Measurements from ENCODE around the gene TRDN. TPM values are rescaled to one million over a fixed set of nuclear protein-coding genes. Genes with fewer than 3 reads are reported as not detected.
"Not testable (repeated sequence)": the region's sequence is repeated elsewhere in the genome, so short reads cannot be mapped to it uniquely, and the experiment has no call there.

TRDN gene
- total and polyA plus RNA-seq, 2 donors, result 0.18 to 0.38 TPM

DNA sequence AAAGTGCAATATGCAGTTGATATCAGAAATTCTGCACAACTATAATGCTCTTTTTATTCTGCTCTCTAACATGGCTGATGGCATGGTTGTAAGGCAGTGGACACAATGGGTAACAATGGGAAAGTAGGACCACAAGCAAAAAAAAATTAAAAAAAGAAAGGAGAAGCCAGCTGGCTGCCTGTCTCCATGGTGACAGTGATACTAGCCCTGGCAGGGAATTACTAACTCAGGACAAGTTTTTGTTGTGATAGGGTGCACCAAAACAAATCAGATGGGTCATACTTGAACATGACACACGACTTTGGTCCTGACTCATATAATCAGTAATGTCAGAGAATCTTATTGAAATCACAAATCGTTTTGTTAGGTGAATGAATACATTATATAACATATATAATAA, 169.4 kb downstream of the TRDN start:
- Histone ChIP-seq H3K4me3 (ENCODE audit: low read length in 2 of 2) (no peak overlapping the region), H3K27me3 (ENCODE audit: control insufficient read depth in 2 of 2, insufficient read depth in 1 of 2, low read length in 1 of 2) (no peaks in the 10 kb centered on the region), H3K4me1 (ENCODE audit: control insufficient read depth in 2 of 2, insufficient read depth in 2 of 2, low read length in 2 of 2) (no peaks in the 10 kb centered on the region), H3K9me3 (ENCODE audit: control insufficient read depth in 2 of 2, insufficient read depth in 1 of 2, low read length in 1 of 2) (no peaks in the 10 kb centered on the region), H3K27ac (ENCODE audit: low read depth in 1 of 2, low read length in 1 of 2) (no peak overlapping the region), H3K36me3 (ENCODE audit: control insufficient read depth in 2 of 2, insufficient read depth in 2 of 2, low read length in 1 of 2) (no peaks in the 10 kb centered on the region)
- DNase-seq (ENCODE audit: low read depth in 6 of 9, low spot score in 9 of 9), result no peak
- WGBS, result 87% methylated on average over 2 of the region's 2 CpGs

DNA sequence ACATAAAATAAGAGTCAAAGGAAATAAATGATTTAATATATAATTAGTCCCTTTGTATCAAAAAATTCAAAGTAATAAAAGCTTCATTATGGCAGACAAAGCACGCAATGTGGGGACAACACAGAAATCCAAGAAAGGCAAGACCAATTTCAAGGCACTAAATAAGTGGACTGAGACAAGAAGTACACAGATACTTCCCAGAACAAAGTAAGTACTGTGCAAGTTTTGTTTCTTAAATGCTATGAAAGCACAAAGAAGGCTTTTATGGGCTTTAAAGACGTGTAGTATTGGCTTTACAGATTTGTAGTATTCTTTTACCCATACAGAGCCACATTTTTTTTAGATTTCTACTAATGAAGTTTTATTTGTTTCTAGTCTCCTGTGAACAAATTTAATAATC, 174.6 kb downstream of the TRDN start:
- 89% methylated on average over 2 of the region's 2 CpGs for WGBS
- DNase-seq (ENCODE audit: low read depth in 6 of 9, low spot score in 9 of 9), result no peak

DNA sequence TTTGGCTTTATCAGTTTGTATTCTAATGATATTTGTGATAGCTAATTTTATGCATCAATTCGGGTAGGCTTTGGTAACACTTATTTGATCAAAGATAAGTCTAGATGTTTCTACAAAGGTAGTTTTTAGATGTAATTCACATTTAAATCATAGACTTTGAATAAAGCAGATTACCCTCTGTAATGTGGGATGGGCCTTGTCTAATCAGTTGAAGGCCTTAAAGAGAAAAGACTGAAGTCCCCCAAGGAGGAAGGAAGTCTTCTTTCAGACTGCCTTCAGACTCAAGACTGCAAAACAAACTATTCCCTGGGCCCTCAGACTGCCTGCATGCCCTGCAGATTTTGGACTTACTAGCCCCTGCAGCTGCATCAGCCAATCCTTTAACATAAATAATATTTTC, 178.5 kb downstream of the TRDN start:
- H3K27me3 ChIP-seq (ENCODE audit: control insufficient read depth in 2 of 2, insufficient read depth in 1 of 2, low read length in 1 of 2), result no peaks in the 10 kb centered on the region
- no peaks in the 10 kb centered on the region for H3K36me3 ChIP-seq (ENCODE audit: control insufficient read depth in 2 of 2, insufficient read depth in 2 of 2, low read length in 1 of 2)
- DNase-seq (ENCODE audit: low read depth in 6 of 9, low spot score in 9 of 9), result no peak
- no peaks in the 10 kb centered on the region for H3K4me1 ChIP-seq (ENCODE audit: control insufficient read depth in 2 of 2, insufficient read depth in 2 of 2, low read length in 2 of 2)
- no peaks in the 10 kb centered on the region for H3K9me3 ChIP-seq (ENCODE audit: control insufficient read depth in 2 of 2, insufficient read depth in 1 of 2, low read length in 1 of 2)
- 96% methylated on average over 1 of the region's 1 CpG for WGBS
- no peak overlapping the region for H3K27ac ChIP-seq (ENCODE audit: low read depth in 1 of 2, low read length in 1 of 2)
- no peak overlapping the region for H3K4me3 ChIP-seq (ENCODE audit: low read length in 2 of 2)

More for the DNA sequence above, 174.6 kb downstream of the TRDN start:
- no peaks in the 10 kb centered on the region for H3K36me3 ChIP-seq (ENCODE audit: control insufficient read depth in 2 of 2, insufficient read depth in 2 of 2, low read length in 1 of 2)
- no peak overlapping the region for H3K27ac ChIP-seq (ENCODE audit: low read depth in 1 of 2, low read length in 1 of 2)
- no peak overlapping the region for H3K4me3 ChIP-seq (ENCODE audit: low read length in 2 of 2)
- no peaks in the 10 kb centered on the region for H3K4me1 ChIP-seq (ENCODE audit: control insufficient read depth in 2 of 2, insufficient read depth in 2 of 2, low read length in 2 of 2)
- no peaks in the 10 kb centered on the region for H3K9me3 ChIP-seq (ENCODE audit: control insufficient read depth in 2 of 2, insufficient read depth in 1 of 2, low read length in 1 of 2)
- no peaks in the 10 kb centered on the region for H3K27me3 ChIP-seq (ENCODE audit: control insufficient read depth in 2 of 2, insufficient read depth in 1 of 2, low read length in 1 of 2)

DNA sequence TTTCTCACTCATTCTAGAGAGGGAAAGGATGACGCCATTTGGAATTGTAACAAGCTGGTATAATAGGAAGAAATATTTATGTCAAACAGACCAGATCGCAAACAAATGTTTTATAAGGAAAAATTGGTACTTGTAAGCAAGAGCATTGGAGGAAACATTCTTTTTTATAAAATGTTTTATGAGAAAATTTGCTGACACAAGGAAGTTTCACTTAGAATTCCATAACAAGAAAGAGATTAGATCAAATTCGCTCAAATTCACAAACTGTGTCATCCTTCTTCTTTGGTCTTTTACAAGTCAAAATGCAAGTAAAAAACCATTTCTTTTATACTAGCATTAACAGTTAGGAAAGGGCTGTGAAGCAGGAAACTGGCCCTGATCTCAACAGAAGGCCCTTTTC, 179.9 kb downstream of the TRDN start:
- Histone ChIP-seq H3K4me3 (ENCODE audit: low read length in 2 of 2) (no peak overlapping the region), H3K9me3 (ENCODE audit: control insufficient read depth in 2 of 2, insufficient read depth in 1 of 2, low read length in 1 of 2) (no peaks in the 10 kb centered on the region), H3K27ac (ENCODE audit: low read depth in 1 of 2, low read length in 1 of 2) (no peak overlapping the region), H3K27me3 (ENCODE audit: control insufficient read depth in 2 of 2, insufficient read depth in 1 of 2, low read length in 1 of 2) (no peaks in the 10 kb centered on the region), H3K4me1 (ENCODE audit: control insufficient read depth in 2 of 2, insufficient read depth in 2 of 2, low read length in 2 of 2) (no peaks in the 10 kb centered on the region), H3K36me3 (ENCODE audit: control insufficient read depth in 2 of 2, insufficient read depth in 2 of 2, low read length in 1 of 2) (no peaks in the 10 kb centered on the region)
- DNase-seq (ENCODE audit: low read depth in 6 of 9, low spot score in 9 of 9), result no peak
- WGBS, result 95% methylated on average over 3 of the region's 3 CpGs

DNA sequence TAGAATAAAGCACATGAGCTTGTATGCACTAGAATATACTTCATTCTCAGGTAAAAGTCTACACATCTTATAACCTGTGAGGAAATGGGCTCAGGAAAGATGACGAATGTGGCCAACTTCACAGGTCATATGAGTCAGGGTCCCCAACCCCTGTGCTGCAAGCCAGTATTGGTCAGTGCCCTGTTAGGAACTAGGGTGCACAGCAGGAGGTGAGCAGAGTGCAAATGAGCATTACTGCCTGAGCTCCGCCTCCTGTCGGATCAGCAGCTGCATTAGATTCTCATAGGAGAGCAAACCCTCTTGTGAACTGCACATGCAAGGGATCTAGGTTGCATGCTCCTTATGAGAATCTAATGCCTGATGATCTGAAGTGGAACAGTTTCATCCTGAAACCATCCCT, 182.3 kb downstream of the TRDN start:
- 96% methylated on average over 3 of the region's 3 CpGs for WGBS
- H3K27me3 ChIP-seq (ENCODE audit: control insufficient read depth in 2 of 2, insufficient read depth in 1 of 2, low read length in 1 of 2), result no peaks in the 10 kb centered on the region
- no peak overlapping the region for H3K4me3 ChIP-seq (ENCODE audit: low read length in 2 of 2)

DNA sequence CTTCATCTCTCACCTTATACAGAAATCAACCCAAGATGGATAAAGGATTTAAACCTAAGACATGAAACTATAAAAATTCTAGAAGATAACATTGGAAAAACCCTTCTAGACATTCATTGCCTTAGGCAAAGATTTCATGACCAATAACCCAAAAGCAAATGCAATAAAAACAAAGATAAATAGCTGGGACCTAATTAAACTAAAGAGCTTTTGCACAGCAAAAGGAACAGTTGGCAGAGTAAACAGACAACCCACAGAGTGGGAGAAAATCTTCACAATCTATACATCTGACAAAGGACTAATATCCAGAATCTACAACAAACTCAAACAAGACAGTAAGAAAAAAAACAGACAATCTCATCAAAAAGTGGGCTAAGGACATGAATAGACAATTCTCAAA, 183.7 kb downstream of the TRDN start:
- not testable (repeated sequence) for H3K27ac ChIP-seq (ENCODE audit: low read depth in 1 of 2, low read length in 1 of 2); H3K36me3 ChIP-seq (ENCODE audit: control insufficient read depth in 2 of 2, insufficient read depth in 2 of 2, low read length in 1 of 2); H3K4me1 ChIP-seq (ENCODE audit: control insufficient read depth in 2 of 2, insufficient read depth in 2 of 2, low read length in 2 of 2); DNase-seq (ENCODE audit: low read depth in 6 of 9, low spot score in 9 of 9); H3K9me3 ChIP-seq (ENCODE audit: control insufficient read depth in 2 of 2, insufficient read depth in 1 of 2, low read length in 1 of 2); H3K27me3 ChIP-seq (ENCODE audit: control insufficient read depth in 2 of 2, insufficient read depth in 1 of 2, low read length in 1 of 2); H3K4me3 ChIP-seq (ENCODE audit: low read length in 2 of 2)

More for the DNA sequence above, 182.3 kb downstream of the TRDN start:
- H3K36me3 ChIP-seq (ENCODE audit: control insufficient read depth in 2 of 2, insufficient read depth in 2 of 2, low read length in 1 of 2), result no peaks in the 10 kb centered on the region
- DNase-seq (ENCODE audit: low read depth in 6 of 9, low spot score in 9 of 9), result no peak
- H3K4me1 ChIP-seq (ENCODE audit: control insufficient read depth in 2 of 2, insufficient read depth in 2 of 2, low read length in 2 of 2), result no peaks in the 10 kb centered on the region
- H3K27ac ChIP-seq (ENCODE audit: low read depth in 1 of 2, low read length in 1 of 2), result no peak overlapping the region
- H3K9me3 ChIP-seq (ENCODE audit: control insufficient read depth in 2 of 2, insufficient read depth in 1 of 2, low read length in 1 of 2), result no peaks in the 10 kb centered on the region

DNA sequence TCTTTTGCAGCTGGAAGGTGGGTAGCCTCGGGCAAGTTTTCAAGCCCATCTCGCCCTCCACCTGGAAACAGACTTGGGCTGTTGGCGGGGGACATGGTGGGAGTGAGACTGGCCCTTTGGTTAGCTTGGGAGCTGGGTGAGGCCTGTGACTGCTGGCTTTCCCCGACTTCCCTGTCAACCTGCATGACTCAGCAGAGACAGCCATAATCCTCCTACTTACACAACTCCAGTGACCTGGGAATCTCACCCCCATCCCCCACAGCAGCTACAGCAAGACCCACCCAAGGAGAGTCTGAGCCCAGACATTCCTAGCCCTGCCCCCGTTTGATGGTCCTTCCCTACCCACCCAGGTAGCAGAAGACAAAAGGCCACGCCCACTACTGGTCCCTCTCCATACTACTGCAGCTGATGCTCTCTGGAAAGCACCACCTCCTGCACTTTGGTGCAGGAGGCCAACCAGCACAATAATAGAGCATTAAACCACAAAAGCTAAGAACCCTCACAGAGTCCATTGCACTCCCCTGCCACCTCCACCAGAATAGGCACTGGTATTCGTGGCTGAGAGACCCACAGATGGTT, 188.4 kb downstream of the TRDN start:
- WGBS, result 85% methylated on average over 7 of the region's 7 CpGs
- Histone ChIP-seq H3K36me3 (ENCODE audit: control insufficient read depth in 2 of 2, insufficient read depth in 2 of 2, low read length in 1 of 2) (no peaks in the 10 kb centered on the region), H3K27me3 (ENCODE audit: control insufficient read depth in 2 of 2, insufficient read depth in 1 of 2, low read length in 1 of 2) (no peaks in the 10 kb centered on the region), H3K9me3 (ENCODE audit: control insufficient read depth in 2 of 2, insufficient read depth in 1 of 2, low read length in 1 of 2) (peaks cover 0 to 7% of the 10 kb centered on the region in 2 donors), H3K4me3 (ENCODE audit: low read length in 2 of 2) (no peak overlapping the region), H3K27ac (ENCODE audit: low read depth in 1 of 2, low read length in 1 of 2) (no peak overlapping the region), H3K4me1 (ENCODE audit: control insufficient read depth in 2 of 2, insufficient read depth in 2 of 2, low read length in 2 of 2) (no peaks in the 10 kb centered on the region)
- DNase-seq (ENCODE audit: low read depth in 6 of 9, low spot score in 9 of 9), result no peak

DNA sequence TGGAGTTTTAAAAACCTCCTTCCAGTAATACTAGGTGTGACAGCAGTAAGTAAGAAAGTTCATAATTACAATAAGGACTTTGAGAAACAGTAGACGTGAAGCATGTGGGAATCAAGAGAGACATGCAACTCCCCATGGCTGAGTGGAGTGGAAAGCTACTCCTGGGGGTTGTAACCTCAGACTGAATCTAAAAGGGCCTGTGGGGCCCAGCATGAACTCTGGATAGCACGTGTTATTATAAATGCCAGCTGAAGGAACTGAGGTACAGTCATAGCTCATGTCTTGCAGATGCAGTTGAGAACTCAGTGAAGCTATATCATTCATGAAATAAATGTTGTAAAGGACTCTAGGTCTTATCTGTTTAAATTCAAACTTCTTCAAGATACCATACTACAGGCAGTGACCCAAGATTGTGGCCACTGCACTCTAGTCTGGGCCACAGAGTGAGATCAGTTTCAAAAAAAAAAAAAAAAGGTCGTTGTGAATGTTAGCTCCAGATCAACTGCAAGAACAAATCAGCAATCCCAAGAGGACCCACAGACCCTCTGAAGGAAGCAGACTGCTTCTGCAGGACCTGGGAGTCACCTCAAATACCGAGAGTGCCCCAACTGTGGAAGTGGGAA, 189.3 kb downstream of the TRDN start:
- no peaks in the 10 kb centered on the region for H3K4me1 ChIP-seq (ENCODE audit: control insufficient read depth in 2 of 2, insufficient read depth in 2 of 2, low read length in 2 of 2)
- no peak overlapping the region for H3K4me3 ChIP-seq (ENCODE audit: low read length in 2 of 2)
- no peak overlapping the region for H3K27ac ChIP-seq (ENCODE audit: low read depth in 1 of 2, low read length in 1 of 2)
- WGBS, result 90% methylated on average over 4 of the region's 4 CpGs
- DNase-seq (ENCODE audit: low read depth in 6 of 9, low spot score in 9 of 9), result no peak
- H3K27me3 ChIP-seq (ENCODE audit: control insufficient read depth in 2 of 2, insufficient read depth in 1 of 2, low read length in 1 of 2), result no peaks in the 10 kb centered on the region
- H3K36me3 ChIP-seq (ENCODE audit: control insufficient read depth in 2 of 2, insufficient read depth in 2 of 2, low read length in 1 of 2), result no peaks in the 10 kb centered on the region
- H3K9me3 ChIP-seq (ENCODE audit: control insufficient read depth in 2 of 2, insufficient read depth in 1 of 2, low read length in 1 of 2), result peaks cover 0 to 7% of the 10 kb centered on the region in 2 donors

DNA sequence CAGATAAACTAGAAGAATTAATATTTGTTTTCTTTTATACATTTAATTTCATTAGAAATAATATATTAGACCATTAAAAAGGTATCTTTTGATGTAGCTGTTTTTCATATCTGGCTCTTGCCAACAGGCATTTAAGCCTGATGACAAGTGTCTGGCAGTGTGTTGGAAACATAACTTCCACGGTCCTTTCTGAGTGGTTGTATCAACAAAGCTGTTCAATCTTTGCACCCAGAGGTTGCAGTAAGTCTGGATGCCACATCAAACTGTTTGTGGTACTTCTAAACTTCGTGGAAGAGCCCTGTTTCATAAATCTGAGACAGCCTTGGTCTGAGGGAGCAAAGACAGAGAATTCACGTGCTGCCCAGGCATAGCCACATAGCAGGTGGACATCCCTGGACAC, 197.4 kb downstream of the TRDN start:
- Histone ChIP-seq H3K9me3 (ENCODE audit: control insufficient read depth in 2 of 2, insufficient read depth in 1 of 2, low read length in 1 of 2) (no peaks in the 10 kb centered on the region), H3K4me1 (ENCODE audit: control insufficient read depth in 2 of 2, insufficient read depth in 2 of 2, low read length in 2 of 2) (no peaks in the 10 kb centered on the region), H3K36me3 (ENCODE audit: control insufficient read depth in 2 of 2, insufficient read depth in 2 of 2, low read length in 1 of 2) (no peaks in the 10 kb centered on the region), H3K4me3 (ENCODE audit: low read length in 2 of 2) (no peak overlapping the region), H3K27ac (ENCODE audit: low read depth in 1 of 2, low read length in 1 of 2) (no peak overlapping the region), H3K27me3 (ENCODE audit: control insufficient read depth in 2 of 2, insufficient read depth in 1 of 2, low read length in 1 of 2) (no peaks in the 10 kb centered on the region)
- no peak for DNase-seq (ENCODE audit: low read depth in 6 of 9, low spot score in 9 of 9)
- 74% methylated on average over 3 of the region's 3 CpGs for WGBS

Measured in thymus (tissue), 11 donors.